HEK293 (cell line): ENCODE measurements around the gene CTNNA2.

ENCODE experiments used
- CTCF ChIA-PET: fragments of 350-600 bp; formaldehyde crosslinking; extraction: SDS; loops from one replicate; lab custom pipeline; 2021; ENCODE audit warnings: antibody characterized with exemption; lab: Yijun Ruan, JAX
- POLR2A ChIA-PET: fragments of 300-600 bp; formaldehyde crosslinking; extraction: SDS; loops from one replicate; lab custom pipeline; 2020; ENCODE audit warnings: antibody characterized with exemption, inconsistent platforms; lab: Yijun Ruan, JAX
- H3K27ac ChIP-seq: fragments of 200-500 bp; sonication (Bioruptor generic); 2 replicates; pipeline ENCODE4 v1.5.1; 2014; ENCODE audit warnings: low read depth, low read length, control low read depth, inconsistent platforms; ENCODE audit errors: extremely low read depth
- H3K36me3 ChIP-seq, 2 experiments: fragments of 200-500 bp in 1 of 2; sonication (Bioruptor generic) in 1 of 2; 1 replicate in 1 of 2; 2 replicates in 1 of 2; pipeline ENCODE4 v1.5.1; 2014 to 2017; ENCODE audit warnings: inconsistent platforms in 2 of 2, low read length in 2 of 2; ENCODE audit not compliant: control insufficient read depth in 2 of 2, insufficient read depth in 1 of 2
- H3K4me1 ChIP-seq: fragments of 200-500 bp; sonication (Bioruptor generic); 2 replicates; pipeline ENCODE4 v1.5.1; 2014; ENCODE audit warnings: mild to moderate bottlenecking, low read length, inconsistent platforms; ENCODE audit not compliant: control insufficient read depth, insufficient read depth
- H3K4me3 ChIP-seq: 2 replicates; pipeline ENCODE4 v1.5.1; 2011; ENCODE audit warnings: low read depth, mild to moderate bottlenecking, control low read depth, low read length, moderate library complexity
- H3K9me3 ChIP-seq: fragments of 200-500 bp; sonication (Bioruptor generic); 2 replicates; pipeline ENCODE4 v1.5.1; 2014; ENCODE audit warnings: low read depth, low read length, inconsistent platforms; ENCODE audit not compliant: control insufficient read depth, insufficient read depth
- ATF2 ChIP-seq: fragments of 450-650 bp; formaldehyde crosslinking; IDR thresholded peaks from 2 replicates; pipeline ENCODE4 v1.5.1; 2016; ENCODE audit warnings: missing biosample characterization, missing genetic modification characterization, low read depth
- ELK4 ChIP-seq: IDR thresholded peaks from 2 replicates; pipeline ENCODE4 v1.6.1; 2011; ENCODE audit warnings: mild to moderate bottlenecking, low read depth, low read length, borderline replicate concordance
- GLIS2 ChIP-seq: fragments of 450-650 bp; formaldehyde crosslinking; IDR thresholded peaks from 2 replicates; pipeline ENCODE4 v1.5.1; 2016; ENCODE audit warnings: missing biosample characterization, missing genetic modification characterization
- HOXC10 ChIP-seq: sonication (generic); formaldehyde crosslinking; IDR thresholded peaks from 2 replicates; pipeline ENCODE4 v1.8.1; 2023; ENCODE audit warnings: mild to moderate bottlenecking, missing genetic modification reagents
- TCF7L2 ChIP-seq: IDR thresholded peaks from 2 replicates; pipeline ENCODE4 v1.6.1; 2011; ENCODE audit warnings: low read depth, mild to moderate bottlenecking, inconsistent platforms, low read length, moderate library complexity, borderline replicate concordance
- ZBTB20 ChIP-seq: fragments of 450-650 bp; formaldehyde crosslinking; IDR thresholded peaks from 2 replicates; pipeline ENCODE4 v1.5.1; 2016; ENCODE audit warnings: missing biosample characterization, missing genetic modification characterization
- ZBTB8A ChIP-seq: fragments of 450-650 bp; formaldehyde crosslinking; IDR thresholded peaks from 2 replicates; pipeline ENCODE4 v1.5.1; 2016; ENCODE audit warnings: missing biosample characterization, missing genetic modification characterization
- ZNF133 ChIP-seq: fragments of 450-650 bp; formaldehyde crosslinking; IDR thresholded peaks from 2 replicates; pipeline ENCODE4 v1.5.1; 2016; ENCODE audit warnings: missing biosample characterization, missing genetic modification characterization
- ZNF335 ChIP-seq: fragments of 450-650 bp; formaldehyde crosslinking; conservative IDR thresholded peaks from 2 replicates; pipeline ENCODE4 v1.5.1; 2016; ENCODE audit warnings: missing biosample characterization, missing genetic modification characterization
- ZNF404 ChIP-seq: fragments of 450-650 bp; formaldehyde crosslinking; IDR thresholded peaks from 2 replicates; pipeline ENCODE4 v1.5.1; 2017; ENCODE audit warnings: missing biosample characterization, missing genetic modification characterization
- TF ChIP-seq, protein P1 (sequence below): fragments of 450-650 bp; formaldehyde crosslinking; IDR thresholded peaks from 2 replicates; pipeline ENCODE4 v1.5.1; 2016; ENCODE audit warnings: missing biosample characterization, missing genetic modification characterization
- TF ChIP-seq, protein P2 (sequence below): fragments of 450-650 bp; formaldehyde crosslinking; IDR thresholded peaks from 2 replicates; pipeline ENCODE4 v1.5.1; 2016; ENCODE audit warnings: missing biosample characterization, missing genetic modification characterization
- TF ChIP-seq, protein P3 (sequence below): fragments of 450-650 bp; formaldehyde crosslinking; IDR thresholded peaks from 2 replicates; pipeline ENCODE4 v1.5.1; 2016; ENCODE audit warnings: missing biosample characterization, missing genetic modification characterization

The CTNNA2 gene

GRCh38 chr2:80303909-80304837 lies 791.3 kb downstream of the CTNNA2 start, which contains the start of gene LRRTM1:
TSS of gene LRRTM1 (minus strand) at chr2:80304752. CDS start at chr2:80303819, 933 bp downstream.
- H3K4me1 ChIP-seq, result no peaks in the 10 kb centered on the region
- no peaks in the 10 kb centered on the region for H3K9me3 ChIP-seq
- ChIA-PET POLR2A (no interaction called here), CTCF (interaction anchor here (1.5 kb wide), 1 partner anchor 194 kb away, joined by 4 read pairs; no protein-coding TSS in a partner anchor)
- H3K27ac ChIP-seq, result no peak within 1 kb of the TSS
- no peaks in the 10 kb centered on the region for H3K36me3 ChIP-seq
- no peak for TF ChIP-seq ZBTB8A (tag by site-specific recombination)
- TF ChIP-seq HOXC10 (CRISPR knock-in tag), result no peak
- TF ChIP-seq ZNF335 (tag by site-specific recombination), result peak; percentile 31; the same call in 1 of the 2 replicates
- TF ChIP-seq TCF7L2, result peak; percentile 77
- no peak for TF ChIP-seq ZNF404 (tag by site-specific recombination)
- TF ChIP-seq ZBTB20 (tag by site-specific recombination), result no peak
- peak within 1 kb of the TSS; percentile 48 for H3K4me3 ChIP-seq

DNA sequence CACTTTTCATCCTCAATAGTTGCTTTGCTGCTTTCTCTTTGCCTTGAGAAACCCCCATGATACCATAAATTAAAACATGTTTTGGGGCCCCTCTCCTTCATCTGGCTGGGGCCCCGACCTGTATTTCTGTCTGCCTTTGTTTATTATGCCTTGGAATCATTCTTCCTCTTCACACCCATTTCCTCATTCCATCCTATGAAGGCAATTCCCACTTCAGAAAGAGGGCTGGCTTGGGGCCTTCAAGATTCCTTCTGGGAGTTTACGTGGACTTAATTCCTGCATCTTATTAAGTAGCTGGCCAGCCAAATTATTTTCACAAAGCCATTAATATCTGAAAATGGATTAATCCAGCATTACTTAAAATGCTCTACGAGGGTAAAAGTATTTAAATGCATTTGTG lies 798.5 kb downstream of the CTNNA2 start:
- H3K9me3 ChIP-seq, result no peaks in the 10 kb centered on the region
- no peaks in the 10 kb centered on the region for H3K4me1 ChIP-seq
- CTCF ChIA-PET, result no interaction called here
- POLR2A ChIA-PET, result no interaction called here
- TF ChIP-seq ATF2 (tag by site-specific recombination) (no peak), ZNF133 (tag by site-specific recombination) (no peak), GLIS2 (tag by site-specific recombination) (no peak), ELK4 (no peak)
- TF ChIP-seq, protein P1, sequence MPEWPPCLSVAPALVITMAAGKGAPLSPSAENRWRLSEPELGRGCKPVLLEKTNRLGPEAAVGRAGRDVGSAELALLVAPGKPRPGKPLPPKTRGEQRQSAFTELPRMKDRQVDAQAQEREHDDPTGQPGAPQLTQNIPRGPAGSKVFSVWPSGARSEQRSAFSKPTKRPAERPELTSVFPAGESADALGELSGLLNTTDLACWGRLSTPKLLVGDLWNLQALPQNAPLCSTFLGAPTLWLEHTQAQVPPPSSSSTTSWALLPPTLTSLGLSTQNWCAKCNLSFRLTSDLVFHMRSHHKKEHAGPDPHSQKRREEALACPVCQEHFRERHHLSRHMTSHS (tag by site-specific recombination), result no peak
- TF ChIP-seq, protein P2, sequence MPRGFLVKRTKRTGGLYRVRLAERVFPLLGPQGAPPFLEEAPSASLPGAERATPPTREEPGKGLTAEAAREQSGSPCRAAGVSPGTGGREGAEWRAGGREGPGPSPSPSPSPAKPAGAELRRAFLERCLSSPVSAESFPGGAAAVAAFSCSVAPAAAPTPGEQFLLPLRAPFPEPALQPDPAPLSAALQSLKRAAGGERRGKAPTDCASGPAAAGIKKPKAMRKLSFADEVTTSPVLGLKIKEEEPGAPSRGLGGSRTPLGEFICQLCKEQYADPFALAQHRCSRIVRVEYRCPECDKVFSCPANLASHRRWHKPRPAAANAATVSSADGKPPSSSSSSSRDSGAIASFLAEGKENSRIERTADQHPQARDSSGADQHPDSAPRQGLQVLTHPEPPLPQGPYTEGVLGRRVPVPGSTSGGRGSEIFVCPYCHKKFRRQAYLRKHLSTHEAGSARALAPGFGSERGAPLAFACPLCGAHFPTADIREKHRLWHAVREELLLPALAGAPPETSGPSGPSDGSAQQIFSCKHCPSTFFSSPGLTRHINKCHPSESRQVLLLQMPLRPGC (tag by site-specific recombination), result no peak
- TF ChIP-seq, protein P3, sequence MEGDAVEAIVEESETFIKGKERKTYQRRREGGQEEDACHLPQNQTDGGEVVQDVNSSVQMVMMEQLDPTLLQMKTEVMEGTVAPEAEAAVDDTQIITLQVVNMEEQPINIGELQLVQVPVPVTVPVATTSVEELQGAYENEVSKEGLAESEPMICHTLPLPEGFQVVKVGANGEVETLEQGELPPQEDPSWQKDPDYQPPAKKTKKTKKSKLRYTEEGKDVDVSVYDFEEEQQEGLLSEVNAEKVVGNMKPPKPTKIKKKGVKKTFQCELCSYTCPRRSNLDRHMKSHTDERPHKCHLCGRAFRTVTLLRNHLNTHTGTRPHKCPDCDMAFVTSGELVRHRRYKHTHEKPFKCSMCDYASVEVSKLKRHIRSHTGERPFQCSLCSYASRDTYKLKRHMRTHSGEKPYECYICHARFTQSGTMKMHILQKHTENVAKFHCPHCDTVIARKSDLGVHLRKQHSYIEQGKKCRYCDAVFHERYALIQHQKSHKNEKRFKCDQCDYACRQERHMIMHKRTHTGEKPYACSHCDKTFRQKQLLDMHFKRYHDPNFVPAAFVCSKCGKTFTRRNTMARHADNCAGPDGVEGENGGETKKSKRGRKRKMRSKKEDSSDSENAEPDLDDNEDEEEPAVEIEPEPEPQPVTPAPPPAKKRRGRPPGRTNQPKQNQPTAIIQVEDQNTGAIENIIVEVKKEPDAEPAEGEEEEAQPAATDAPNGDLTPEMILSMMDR (tag by site-specific recombination), result no peak
- TF ChIP-seq, all 188 proteins: peak for 0
- no peak overlapping the region for H3K27ac ChIP-seq
- no peaks in the 10 kb centered on the region for H3K36me3 ChIP-seq
- H3K4me3 ChIP-seq, result no peak overlapping the region
